Thyroid gland (tissue), 4 donors: ENCODE data around the gene PARD3.

Source experiments
- POLR2A ChIP-seq, 2 donors: fragments of 450-650 bp; IDR thresholded peaks; one replicate each; pipeline ENCODE4 v1.6.1; 2017; ENCODE audit warnings: antibody characterized with exemption in 2 of 2, mild to moderate bottlenecking in 2 of 2, moderate library complexity in 1 of 2
- TF ChIP-seq, protein P1 (sequence below), 6 experiments: fragments of 200-600 bp in 3 of 6; fragments of 450-650 bp in 3 of 6; sonication (generic) in 3 of 6; IDR thresholded peaks; one replicate each; pipeline ENCODE4 v1.5.1; 2016 to 2019; ENCODE audit warnings: antibody characterized with exemption in 6 of 6, mild to moderate bottlenecking in 2 of 6, inconsistent platforms in 1 of 6, moderate library complexity in 1 of 6

- TF ChIP-seq, protein P1, sequence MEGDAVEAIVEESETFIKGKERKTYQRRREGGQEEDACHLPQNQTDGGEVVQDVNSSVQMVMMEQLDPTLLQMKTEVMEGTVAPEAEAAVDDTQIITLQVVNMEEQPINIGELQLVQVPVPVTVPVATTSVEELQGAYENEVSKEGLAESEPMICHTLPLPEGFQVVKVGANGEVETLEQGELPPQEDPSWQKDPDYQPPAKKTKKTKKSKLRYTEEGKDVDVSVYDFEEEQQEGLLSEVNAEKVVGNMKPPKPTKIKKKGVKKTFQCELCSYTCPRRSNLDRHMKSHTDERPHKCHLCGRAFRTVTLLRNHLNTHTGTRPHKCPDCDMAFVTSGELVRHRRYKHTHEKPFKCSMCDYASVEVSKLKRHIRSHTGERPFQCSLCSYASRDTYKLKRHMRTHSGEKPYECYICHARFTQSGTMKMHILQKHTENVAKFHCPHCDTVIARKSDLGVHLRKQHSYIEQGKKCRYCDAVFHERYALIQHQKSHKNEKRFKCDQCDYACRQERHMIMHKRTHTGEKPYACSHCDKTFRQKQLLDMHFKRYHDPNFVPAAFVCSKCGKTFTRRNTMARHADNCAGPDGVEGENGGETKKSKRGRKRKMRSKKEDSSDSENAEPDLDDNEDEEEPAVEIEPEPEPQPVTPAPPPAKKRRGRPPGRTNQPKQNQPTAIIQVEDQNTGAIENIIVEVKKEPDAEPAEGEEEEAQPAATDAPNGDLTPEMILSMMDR (IDR thresholded peaks at IDR 0.05), result no peak
- no peak for TF ChIP-seq POLR2A (IDR thresholded peaks at IDR 0.05)
Observed at GRCh38 chr10:34260904-34261303, 554.2 kb downstream of the PARD3 start.
